MG63 (cell line): ENCODE data around the gene FHIT. TPM values are rescaled to one million over a fixed set of nuclear protein-coding genes. Genes with fewer than 3 reads are reported as not detected.

ENCODE experiments used
- DNase-seq: peaks from one replicate; pipeline ENCODE4 v3.0.0-alpha.2; 2020
- H3K27me3 ChIP-seq: fragments of 250-450 bp; sonication (Bioruptor Pico); 2 replicates; pipeline ENCODE4 v1.5.1; 2020; ENCODE audit warnings: mild to moderate bottlenecking, moderate library complexity
- H3K36me3 ChIP-seq: fragments of 250-450 bp; sonication (Bioruptor Pico); 2 replicates; pipeline ENCODE4 v1.5.1; 2020; ENCODE audit warnings: mild to moderate bottlenecking, moderate library complexity
- H3K4me3 ChIP-seq: fragments of 250-450 bp; sonication (Bioruptor Pico); 2 replicates; pipeline ENCODE4 v1.5.1; 2020; ENCODE audit warnings: mild to moderate bottlenecking, moderate library complexity
- H3K9me3 ChIP-seq: fragments of 250-450 bp; sonication (Bioruptor Pico); 2 replicates; pipeline ENCODE4 v1.5.1; 2020; ENCODE audit warnings: mild to moderate bottlenecking, moderate library complexity
- total RNA-seq: library from RNA; depleted of rRNA; stranded (reverse); fragments of >200 nt; shearing (Covaris generic); gene quantifications from 2 replicates; pipeline ENCODE4 v1.2.3, GENCODE V29; 2014; ENCODE audit warnings: low replicate concordance

FHIT gene
- total RNA-seq, 1 experiment from 2014 or later, result 1.7 TPM

DNA sequence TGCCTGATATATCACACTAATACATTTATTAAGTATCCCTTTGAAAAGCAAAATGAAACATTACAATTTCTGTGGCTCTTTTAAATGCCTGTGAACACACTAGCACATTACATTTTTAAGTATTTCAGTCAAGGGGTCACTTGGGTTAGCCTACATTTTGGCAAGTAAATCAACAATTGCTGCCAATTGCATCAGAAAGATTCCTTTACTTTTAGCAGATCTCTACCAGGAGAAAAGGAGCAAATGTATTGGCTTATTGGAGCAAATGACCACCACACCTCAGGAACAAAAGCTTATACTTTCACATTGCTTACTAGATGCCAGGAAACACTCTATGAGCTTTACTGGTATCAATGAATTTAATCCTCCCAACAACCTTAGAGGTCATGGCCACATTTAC lies 947.1 kb downstream of the FHIT start:
- DNase-seq, result no peak
- Histone ChIP-seq H3K4me3 (no peak overlapping the region), H3K36me3 (no peaks in the 10 kb centered on the region), H3K27me3 (no peaks in the 10 kb centered on the region), H3K9me3 (no peaks in the 10 kb centered on the region)

DNA sequence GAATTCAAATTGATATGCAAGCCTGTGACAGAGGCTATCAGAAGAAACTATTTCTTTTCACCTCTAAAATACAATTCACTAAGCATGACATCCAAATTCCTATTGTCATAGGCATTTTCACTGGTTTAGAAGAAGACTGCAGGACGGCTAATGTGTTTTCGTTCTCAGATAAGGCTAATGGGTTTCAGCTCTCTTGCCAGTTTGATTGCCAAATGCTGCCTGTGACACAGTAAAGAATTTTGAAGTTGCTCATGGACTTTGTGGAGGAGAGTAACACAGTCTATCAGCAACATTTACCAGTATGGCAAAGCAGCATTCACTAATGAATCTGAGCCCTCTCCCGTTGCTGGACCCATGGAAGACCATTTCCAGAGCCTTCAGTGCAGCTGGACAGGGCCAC lies 948.1 kb downstream of the FHIT start:
- Histone ChIP-seq H3K36me3 (no peaks in the 10 kb centered on the region), H3K4me3 (no peak overlapping the region), H3K9me3 (no peaks in the 10 kb centered on the region), H3K27me3 (no peaks in the 10 kb centered on the region)
- DNase-seq, result no peak

- DNase-seq, result no peak
- H3K9me3 ChIP-seq, result no peaks in the 10 kb centered on the region
- H3K27me3 ChIP-seq, result no peaks in the 10 kb centered on the region
- H3K36me3 ChIP-seq, result no peaks in the 10 kb centered on the region
- H3K4me3 ChIP-seq, result no peak overlapping the region
Observed at GRCh38 chr3:60301142-60301541, 950.1 kb downstream of the FHIT start.

DNA sequence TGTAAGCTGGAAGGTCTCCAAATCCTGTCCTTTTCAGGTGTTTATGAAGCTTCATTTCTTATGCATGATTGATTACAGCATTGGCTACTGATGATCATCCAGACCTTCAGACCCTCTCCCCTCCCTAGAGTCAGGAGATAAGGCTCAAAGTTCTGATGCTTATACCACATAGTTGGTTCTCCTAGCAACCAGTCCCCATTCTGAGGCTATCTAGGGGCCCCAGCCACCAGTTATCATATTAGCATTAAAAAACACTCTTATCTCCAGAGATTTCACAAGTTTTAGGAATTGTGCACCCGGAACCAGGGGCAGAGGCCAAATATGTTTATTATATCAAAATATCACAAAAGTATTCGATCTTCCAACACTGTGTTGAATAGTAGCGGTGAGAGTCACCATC lies 953.1 kb downstream of the FHIT start:
- no peaks in the 10 kb centered on the region for H3K9me3 ChIP-seq
- DNase-seq, result no peak
- no peaks in the 10 kb centered on the region for H3K27me3 ChIP-seq
- H3K36me3 ChIP-seq, result no peaks in the 10 kb centered on the region
- H3K4me3 ChIP-seq, result no peak overlapping the region

GRCh38 chr3:60294181-60294580 lies 957.1 kb downstream of the FHIT start:
- Histone ChIP-seq H3K36me3 (no peaks in the 10 kb centered on the region), H3K9me3 (no peaks in the 10 kb centered on the region), H3K27me3 (no peaks in the 10 kb centered on the region), H3K4me3 (no peak overlapping the region)
- DNase-seq, result peak; percentile 57

DNA sequence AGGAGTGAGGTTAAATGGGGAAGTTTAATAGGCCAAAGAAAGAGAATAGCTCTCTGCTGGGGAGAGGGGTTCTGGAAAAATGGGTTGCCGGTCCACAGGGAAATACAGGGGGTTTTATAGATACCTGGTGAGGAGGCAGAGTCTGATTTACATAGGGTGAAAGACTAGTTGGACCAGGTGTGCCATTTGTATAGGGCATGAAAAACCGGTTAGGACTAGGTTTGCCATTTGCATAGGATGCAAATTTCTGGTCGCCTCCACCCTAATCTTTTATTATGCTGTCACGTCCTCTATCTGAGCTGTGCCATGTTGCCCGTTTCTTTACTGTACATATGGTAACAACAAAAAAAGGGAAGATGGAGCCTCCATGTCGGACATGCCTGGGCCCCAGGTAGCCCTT lies 960.1 kb downstream of the FHIT start:
- no peak for DNase-seq
- Histone ChIP-seq H3K36me3 (no peaks in the 10 kb centered on the region), H3K27me3 (no peaks in the 10 kb centered on the region)

GRCh38 chr3:60290122-60290492 lies 961.1 kb downstream of the FHIT start:
- no peak for DNase-seq
- no peaks in the 10 kb centered on the region for H3K9me3 ChIP-seq
- H3K4me3 ChIP-seq, result no peak overlapping the region
- H3K36me3 ChIP-seq, result no peaks in the 10 kb centered on the region
- no peaks in the 10 kb centered on the region for H3K27me3 ChIP-seq

More for the DNA sequence above, 960.1 kb downstream of the FHIT start:
- no peak overlapping the region for H3K4me3 ChIP-seq
- no peaks in the 10 kb centered on the region for H3K9me3 ChIP-seq

- no peaks in the 10 kb centered on the region for H3K9me3 ChIP-seq
- no peak for DNase-seq
Observed at GRCh38 chr3:60289341-60290121, 961.7 kb downstream of the FHIT start.

DNA sequence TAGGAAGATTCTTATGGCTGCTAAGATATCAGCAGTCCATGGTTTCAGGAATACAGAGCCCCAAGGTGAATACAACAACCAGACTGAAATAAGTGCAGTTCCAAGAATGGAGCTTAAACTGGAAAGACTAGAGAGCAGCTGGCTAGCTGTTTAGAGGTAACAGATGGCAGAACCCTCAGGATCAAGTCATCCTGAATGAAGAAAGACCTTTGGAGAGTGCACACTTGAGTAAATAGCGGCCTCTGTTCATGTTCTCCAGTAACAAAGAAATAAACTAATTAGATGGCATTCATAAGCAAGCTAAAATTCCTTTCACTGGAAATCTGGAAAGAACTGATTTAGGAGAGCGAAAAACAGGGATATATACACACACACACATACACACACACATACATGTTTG lies 968.4 kb downstream of the FHIT start:
- Histone ChIP-seq H3K27me3 (no peaks in the 10 kb centered on the region), H3K9me3 (no peaks in the 10 kb centered on the region; the same call in 1 of the 2 replicates), H3K4me3 (no peak overlapping the region)

More at GRCh38 chr3:60289341-60290121, 961.7 kb downstream of the FHIT start:
- H3K4me3 ChIP-seq, result no peak overlapping the region
- H3K27me3 ChIP-seq, result no peaks in the 10 kb centered on the region
- no peaks in the 10 kb centered on the region for H3K36me3 ChIP-seq

DNA sequence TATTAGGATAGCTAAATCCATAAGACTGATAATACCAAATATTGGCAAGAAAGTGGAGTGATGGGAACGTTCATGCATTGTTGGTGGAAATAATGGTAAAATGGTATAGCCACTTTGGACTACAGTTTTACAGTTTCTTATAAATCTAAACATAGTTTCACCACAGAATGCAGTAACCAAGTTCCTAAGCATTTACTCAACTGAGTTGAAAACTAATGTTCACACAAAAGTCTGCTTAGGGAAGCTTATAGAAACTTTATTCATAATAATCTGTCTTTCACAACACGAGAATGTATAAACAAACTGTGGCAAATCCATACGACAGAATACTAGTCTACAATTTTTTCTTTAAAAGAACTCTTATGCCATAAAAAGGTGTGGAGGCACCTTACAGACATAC lies 969.3 kb downstream of the FHIT start:
- H3K36me3 ChIP-seq, result no peaks in the 10 kb centered on the region
- DNase-seq, result no peak
- H3K4me3 ChIP-seq, result no peak overlapping the region
- no peaks in the 10 kb centered on the region for H3K27me3 ChIP-seq
- H3K9me3 ChIP-seq, result no peaks in the 10 kb centered on the region; the same call in 1 of the 2 replicates

More for the DNA sequence above, 968.4 kb downstream of the FHIT start:
- DNase-seq, result no peak
- no peaks in the 10 kb centered on the region for H3K36me3 ChIP-seq

DNA sequence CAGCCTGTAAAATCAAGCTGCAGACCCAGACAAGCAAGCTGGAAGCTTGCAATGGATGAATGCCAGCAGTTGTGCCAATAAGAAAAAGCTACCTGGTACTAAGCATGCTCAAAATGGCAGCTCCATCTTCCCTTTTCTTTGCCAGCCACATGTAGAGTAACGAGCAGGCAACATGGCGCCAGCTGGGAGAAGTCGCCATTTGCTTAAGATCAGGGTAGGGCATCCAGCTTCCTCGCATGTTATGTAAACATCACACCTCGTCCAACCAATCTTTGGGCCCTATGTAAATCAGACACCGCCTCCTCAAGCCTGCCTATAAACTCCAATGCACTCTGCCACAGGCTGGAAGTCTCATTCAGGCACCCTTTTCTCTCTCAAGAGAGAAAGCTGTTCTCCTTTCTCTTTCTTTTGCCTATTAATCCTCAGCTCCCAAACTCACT lies 973.9 kb downstream of the FHIT start:
- no peak for DNase-seq
- no peaks in the 10 kb centered on the region for H3K9me3 ChIP-seq
- H3K36me3 ChIP-seq, result no peaks in the 10 kb centered on the region
- H3K4me3 ChIP-seq, result no peak overlapping the region
- H3K27me3 ChIP-seq, result no peaks in the 10 kb centered on the region

GRCh38 chr3:60276615-60277014 lies 974.6 kb downstream of the FHIT start:
- Histone ChIP-seq H3K27me3 (no peaks in the 10 kb centered on the region), H3K36me3 (no peaks in the 10 kb centered on the region), H3K4me3 (no peak overlapping the region), H3K9me3 (no peaks in the 10 kb centered on the region)
- no peak for DNase-seq

GRCh38 chr3:60274646-60275045 lies 976.6 kb downstream of the FHIT start:
- no peak overlapping the region for H3K4me3 ChIP-seq
- no peak for DNase-seq
- H3K9me3 ChIP-seq, result no peaks in the 10 kb centered on the region
- no peaks in the 10 kb centered on the region for H3K36me3 ChIP-seq
- H3K27me3 ChIP-seq, result no peaks in the 10 kb centered on the region

DNA sequence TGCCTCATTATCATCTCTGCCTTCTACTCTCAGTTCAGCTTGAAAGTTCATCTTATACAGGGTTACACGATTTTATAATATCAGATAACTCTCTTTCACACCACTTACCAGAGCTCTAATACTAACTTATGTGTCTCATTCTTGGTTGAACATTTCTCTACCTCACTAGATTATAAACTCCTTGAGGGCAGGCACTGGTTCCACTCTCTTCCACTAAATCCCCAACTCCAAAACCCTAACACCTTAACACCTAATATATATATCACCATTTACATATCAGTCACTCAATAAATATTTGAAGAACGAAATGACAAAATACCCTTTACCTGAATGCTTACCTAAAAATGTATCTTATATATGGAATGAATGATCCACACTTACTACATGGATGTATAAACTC lies 977.2 kb downstream of the FHIT start:
- no peaks in the 10 kb centered on the region for H3K9me3 ChIP-seq
- no peak for DNase-seq
- no peaks in the 10 kb centered on the region for H3K27me3 ChIP-seq
- no peak overlapping the region for H3K4me3 ChIP-seq
- H3K36me3 ChIP-seq, result no peaks in the 10 kb centered on the region

DNA sequence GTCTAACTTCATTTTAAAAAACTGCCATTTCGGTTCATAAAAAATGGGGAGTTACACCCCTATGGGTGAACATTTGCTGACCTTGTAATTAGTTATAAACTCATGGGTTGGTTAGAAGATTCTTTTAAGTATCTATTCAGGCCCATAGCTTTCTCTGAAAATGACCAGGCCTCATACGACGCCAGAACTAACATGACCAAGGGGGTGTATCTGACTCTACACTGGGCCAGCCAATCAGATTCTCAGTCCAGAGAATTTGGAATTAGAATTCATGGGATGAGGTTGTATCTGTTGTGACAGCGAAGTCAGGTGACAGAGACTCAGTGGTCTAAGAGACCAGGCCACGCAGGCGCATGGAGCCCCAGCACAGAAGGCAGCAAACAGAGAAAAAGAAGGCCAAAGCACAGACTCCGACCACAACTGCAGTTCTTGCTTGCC lies 981.4 kb downstream of the FHIT start:
- Histone ChIP-seq H3K9me3 (no peaks in the 10 kb centered on the region), H3K4me3 (no peak overlapping the region), H3K36me3 (no peaks in the 10 kb centered on the region), H3K27me3 (no peaks in the 10 kb centered on the region)
- DNase-seq, result no peak

DNA sequence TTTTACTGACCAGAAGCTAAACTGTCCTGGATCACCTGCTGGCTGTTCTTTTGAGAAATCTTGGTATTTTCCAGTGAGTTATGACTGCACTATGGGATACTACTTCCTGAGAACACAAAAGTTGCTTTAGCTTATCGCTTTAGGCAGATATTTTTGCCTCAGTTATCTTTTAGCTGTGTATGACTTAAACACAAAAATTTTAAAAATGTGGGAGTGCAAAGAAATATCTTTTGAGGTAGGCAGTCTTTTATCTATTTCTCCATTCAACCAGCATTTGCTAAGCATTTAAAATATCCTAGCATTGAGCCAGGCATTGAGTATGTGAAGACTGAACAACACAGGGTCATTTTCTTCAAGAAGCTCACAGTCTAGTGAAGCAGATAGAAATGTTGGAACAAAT lies 981.9 kb downstream of the FHIT start:
- Histone ChIP-seq H3K4me3 (no peak overlapping the region), H3K27me3 (no peaks in the 10 kb centered on the region), H3K36me3 (no peaks in the 10 kb centered on the region), H3K9me3 (no peaks in the 10 kb centered on the region)
- DNase-seq, result no peak

DNA sequence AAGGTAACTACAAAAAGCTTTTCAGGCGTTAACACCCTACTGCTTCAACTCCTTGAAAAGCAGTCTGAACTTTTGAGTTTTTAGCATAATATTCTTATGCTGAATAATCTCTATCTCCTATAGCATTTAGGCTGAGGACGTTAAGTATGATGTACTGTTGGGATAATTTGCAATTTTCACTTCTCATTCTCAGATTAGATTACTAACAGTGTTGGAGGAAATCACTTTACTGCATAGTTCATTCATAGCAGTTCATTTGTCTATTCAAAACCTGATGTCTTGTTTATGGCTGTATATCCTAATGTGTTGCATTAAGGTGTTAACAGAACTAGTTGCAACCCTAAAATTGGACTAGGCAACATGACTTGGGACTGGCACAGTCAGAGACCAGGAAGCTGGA lies 983.1 kb downstream of the FHIT start:
- no peak overlapping the region for H3K4me3 ChIP-seq
- H3K27me3 ChIP-seq, result no peaks in the 10 kb centered on the region
- no peak for DNase-seq
- H3K9me3 ChIP-seq, result no peaks in the 10 kb centered on the region
- H3K36me3 ChIP-seq, result no peaks in the 10 kb centered on the region

- Histone ChIP-seq H3K9me3 (no peaks in the 10 kb centered on the region), H3K27me3 (no peaks in the 10 kb centered on the region), H3K4me3 (no peak overlapping the region), H3K36me3 (no peaks in the 10 kb centered on the region)
- no peak for DNase-seq
Observed at GRCh38 chr3:60266444-60266843, 984.8 kb downstream of the FHIT start.
